ENCODE data around the gene MCM3.

- TF ChIP-seq CTCF (IDR thresholded peaks at IDR 0.05; ENCODE audit: low read length) = no peak
- no peak for TF ChIP-seq EZH2 (IDR thresholded peaks at IDR 0.05; ENCODE audit: borderline replicate concordance, low read length)
Observed at GRCh38 chr6:52333840-52334200, 49.3 kb upstream of the MCM3 start.

All from OCI-LY1 (cell line).